Stimulated activated CD8-positive, alpha-beta memory T cell treated with anti-CD3 and anti-CD28 coated beads, Interleukin-7, amount 100 ng/mL, for 48 hours (primary cell): Measurements from ENCODE around the gene CACFD1.

ENCODE experiments used
- DNase-seq, 2 donors: peaks; one replicate each; pipeline ENCODE4 v3.0.0-alpha.2; 2020; ENCODE audit warnings: low read depth in 1 of 2; ENCODE audit errors: extremely low read depth in 1 of 2

Gene CACFD1

GRCh38 chr9:133515615-133516255 is 56.0 kb downstream of the CACFD1 start:
- no peak for DNase-seq

- no peak for DNase-seq
Measured at GRCh38 chr9:133516256-133516960, 56.6 kb downstream of the CACFD1 start.

GRCh38 chr9:133516961-133517350 is 57.2 kb downstream of the CACFD1 start:
- DNase-seq = no peak

DNA sequence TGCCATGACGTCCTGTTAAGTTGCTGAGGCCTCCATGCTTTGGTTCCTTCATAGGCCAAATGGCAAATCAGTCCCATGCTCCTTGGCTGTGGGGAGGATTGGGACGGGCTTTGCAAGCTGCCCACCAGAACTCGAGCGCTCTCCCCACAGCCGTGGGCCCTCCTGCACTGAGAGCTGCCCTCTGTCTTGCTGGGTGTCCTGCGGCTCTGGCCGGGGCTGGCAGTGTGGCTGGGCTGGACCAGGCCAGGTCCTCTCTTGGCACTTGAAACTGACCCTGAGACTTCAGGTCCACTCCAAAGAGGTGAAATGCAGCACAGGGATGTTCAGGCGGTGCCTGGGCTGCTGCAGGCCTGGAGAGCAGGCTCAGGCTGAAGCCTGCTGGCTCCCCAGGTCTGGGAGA is 57.9 kb downstream of the CACFD1 start:
- DNase-seq = no peak

GRCh38 chr9:133518200-133518599 is 58.4 kb downstream of the CACFD1 start:
- DNase-seq = no peak

GRCh38 chr9:133518706-133519449 is 59.1 kb downstream of the CACFD1 start:
- DNase-seq = no peak

DNA sequence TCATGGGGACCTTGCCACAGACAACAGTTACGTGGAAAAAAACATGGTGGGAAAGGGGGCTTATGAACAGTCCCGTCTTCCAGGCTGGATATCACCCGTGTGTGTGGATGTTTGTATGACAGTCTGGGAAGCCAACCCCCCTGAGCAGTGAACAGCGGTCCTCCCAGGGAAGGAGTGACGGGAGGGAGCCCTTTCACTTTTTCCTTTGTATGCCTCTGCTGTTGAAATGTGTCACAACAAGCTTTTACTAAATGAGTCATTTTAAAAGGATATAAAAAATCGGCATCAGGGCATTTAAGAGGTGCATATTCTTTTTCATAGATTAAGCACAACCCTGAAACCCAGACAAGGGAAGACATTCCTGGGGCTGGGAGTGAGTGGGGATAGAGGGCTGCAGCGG is 59.9 kb downstream of the CACFD1 start:
- DNase-seq = no peak

GRCh38 chr9:133520121-133520835 is 60.5 kb downstream of the CACFD1 start:
- DNase-seq = no peak
